CD4-positive, alpha-beta T cell treated with Interferon alpha-2 for 1 hour (primary cell): Measurements from ENCODE around the gene PMP22.

Experiments
- DNase-seq, 2 donors: peaks; one replicate each; pipeline ENCODE4 v3.0.0-alpha.2; 2020 to 2022

The PMP22 gene

GRCh38 chr17:15273141-15273793 is 8.1 kb upstream of the PMP22 start:
- no peak for DNase-seq

GRCh38 chr17:15271741-15272140 is 6.6 kb upstream of the PMP22 start:
- DNase-seq, result no peak

GRCh38 chr17:15270628-15271381 is 5.7 kb upstream of the PMP22 start:
- DNase-seq, result no peak

GRCh38 chr17:15269780-15270089 is 4.6 kb upstream of the PMP22 start:
- no peak for DNase-seq

- no peak for DNase-seq
These were observed 4.1 kb upstream of the PMP22 start for GRCh38 chr17:15269087-15269779.

GRCh38 chr17:15268461-15268860 is 3.3 kb upstream of the PMP22 start:
- no peak for DNase-seq

GRCh38 chr17:15267996-15268395 is 2.9 kb upstream of the PMP22 start:
- DNase-seq, result no peak

GRCh38 chr17:15266325-15267125 is 1.4 kb upstream of the PMP22 start:
- no peak for DNase-seq

- no peak for DNase-seq
These were observed 584 bp downstream of the PMP22 start for GRCh38 chr17:15264542-15264941.

- DNase-seq, result no peak
These were observed 1.4 kb downstream of the PMP22 start for GRCh38 chr17:15263680-15264079.

- DNase-seq, result no peak
These were observed 1.9 kb downstream of the PMP22 start for GRCh38 chr17:15263206-15263579.

- peak; percentile 4 to 20 for DNase-seq
These were observed 2.6 kb downstream of the PMP22 start for GRCh38 chr17:15262291-15263205.

- no peak for DNase-seq
These were observed 3.3 kb downstream of the PMP22 start for GRCh38 chr17:15261802-15262290.

GRCh38 chr17:15261258-15261801 is 3.8 kb downstream of the PMP22 start:
- no peak for DNase-seq

GRCh38 chr17:15260376-15261257 is 4.5 kb downstream of the PMP22 start:
- peak; percentile 34 to 45 for DNase-seq

- no peak for DNase-seq
These were observed 7.2 kb downstream of the PMP22 start for GRCh38 chr17:15257796-15258512.

GRCh38 chr17:15257258-15257788 is 7.8 kb downstream of the PMP22 start:
- DNase-seq, result peak; percentile 53 to 63

- DNase-seq, result no peak
These were observed 8.4 kb downstream of the PMP22 start for GRCh38 chr17:15256689-15257088.

- DNase-seq, result no peak
These were observed 9.2 kb downstream of the PMP22 start for GRCh38 chr17:15255713-15256454.
